Endodermal cell (in vitro differentiated cells): ENCODE data around the gene JUNB. TPM values are rescaled to one million over a fixed set of nuclear protein-coding genes. Genes with fewer than 3 reads are reported as not detected.

Source experiments
- DNase-seq: peaks from one replicate; pipeline ENCODE4 v3.0.0-alpha.2; 2017
- H3K27ac ChIP-seq: 2 replicates; pipeline ENCODE4 v1.5.1; 2013; ENCODE audit warnings: mild to moderate bottlenecking, low read depth, low read length, moderate library complexity
- H3K27me3 ChIP-seq: 2 replicates; pipeline ENCODE4 v1.6.1; 2013; ENCODE audit warnings: mild to moderate bottlenecking, low read length, moderate library complexity; ENCODE audit not compliant: insufficient read depth, control insufficient read depth, poor library complexity, severe bottlenecking
- H3K36me3 ChIP-seq: 2 replicates; pipeline ENCODE4 v1.7.0; 2013; ENCODE audit warnings: mild to moderate bottlenecking, low read length, moderate library complexity; ENCODE audit not compliant: control insufficient read depth, insufficient read depth
- H3K4me1 ChIP-seq: one replicate; pipeline ENCODE4 v1.7.0; 2013; ENCODE audit warnings: low read length; ENCODE audit not compliant: control insufficient read depth, insufficient read depth
- H3K4me3 ChIP-seq: 2 replicates; pipeline ENCODE4 v1.5.1; 2013; ENCODE audit warnings: mild to moderate bottlenecking, low read length, moderate library complexity
- H3K9ac ChIP-seq: 2 replicates; pipeline ENCODE4 v1.6.1; 2013; ENCODE audit warnings: mild to moderate bottlenecking, low read length, moderate library complexity; ENCODE audit not compliant: poor library complexity, severe bottlenecking; ENCODE audit errors: extremely low read depth
- H3K9me3 ChIP-seq: 2 replicates; pipeline ENCODE4 v1.6.1; 2013; ENCODE audit warnings: mild to moderate bottlenecking, low read length, moderate library complexity; ENCODE audit not compliant: control insufficient read depth
- H3K27ac Mint-ChIP-seq: 2 replicates; pipeline ENCODE4 v1.8.0; 2020; ENCODE audit warnings: mixed read lengths
- H3K27me3 Mint-ChIP-seq: 2 replicates; pipeline ENCODE4 v1.8.0; 2021; ENCODE audit warnings: mild to moderate bottlenecking, mixed read lengths; ENCODE audit not compliant: insufficient read depth
- H3K36me3 Mint-ChIP-seq: 2 replicates; pipeline ENCODE4 v1.8.0; 2020; ENCODE audit warnings: low read depth, mixed read lengths
- H3K4me1 Mint-ChIP-seq: 2 replicates; pipeline ENCODE4 v1.8.0; 2020; ENCODE audit warnings: mixed read lengths
- H3K4me3 Mint-ChIP-seq: 2 replicates; pipeline ENCODE4 v1.8.0; 2020; ENCODE audit warnings: mild to moderate bottlenecking, moderate library complexity, mixed read lengths
- H3K9me3 Mint-ChIP-seq: 2 replicates; pipeline ENCODE4 v1.8.0; 2020; ENCODE audit warnings: mild to moderate bottlenecking, mixed read lengths
- WGBS, 2 experiments: methylation state at CpG; one replicate each; pipeline versions ENCODE4 v1.1.5 to v1.1.7; 2013; ENCODE audit warnings: missing lambda C conversion rate in 2 of 2, mixed read lengths in 1 of 2; ENCODE audit not compliant: insufficient coverage in 1 of 2, insufficient read length in 1 of 2; 5-methylcytosine and 5-hydroxymethylcytosine counted together
- total RNA-seq, 2 donors: library from RNA; stranded (reverse); fragmentation: NEBNext Ultra II Directional in 1 of 2; extraction: Animal tissue kit (Norgen Biotek cat#: 25700) in 1 of 2; gene quantifications; 2 replicates in 1 of 2; 3 replicates in 1 of 2; pipeline ENCODE4 v1.2.1, GENCODE V29; 2021
- TF ChIP-seq, protein P1 (sequence below): fragments of 200-600 bp; sonication (generic); conservative IDR thresholded peaks from 2 replicates; pipeline ENCODE4 v1.5.0; 2021; ENCODE audit warnings: antibody characterized with exemption, mild to moderate bottlenecking

The JUNB gene
- total RNA-seq, 2 donors from 2014 or later, result 6.7 to 7.2 TPM

DNA sequence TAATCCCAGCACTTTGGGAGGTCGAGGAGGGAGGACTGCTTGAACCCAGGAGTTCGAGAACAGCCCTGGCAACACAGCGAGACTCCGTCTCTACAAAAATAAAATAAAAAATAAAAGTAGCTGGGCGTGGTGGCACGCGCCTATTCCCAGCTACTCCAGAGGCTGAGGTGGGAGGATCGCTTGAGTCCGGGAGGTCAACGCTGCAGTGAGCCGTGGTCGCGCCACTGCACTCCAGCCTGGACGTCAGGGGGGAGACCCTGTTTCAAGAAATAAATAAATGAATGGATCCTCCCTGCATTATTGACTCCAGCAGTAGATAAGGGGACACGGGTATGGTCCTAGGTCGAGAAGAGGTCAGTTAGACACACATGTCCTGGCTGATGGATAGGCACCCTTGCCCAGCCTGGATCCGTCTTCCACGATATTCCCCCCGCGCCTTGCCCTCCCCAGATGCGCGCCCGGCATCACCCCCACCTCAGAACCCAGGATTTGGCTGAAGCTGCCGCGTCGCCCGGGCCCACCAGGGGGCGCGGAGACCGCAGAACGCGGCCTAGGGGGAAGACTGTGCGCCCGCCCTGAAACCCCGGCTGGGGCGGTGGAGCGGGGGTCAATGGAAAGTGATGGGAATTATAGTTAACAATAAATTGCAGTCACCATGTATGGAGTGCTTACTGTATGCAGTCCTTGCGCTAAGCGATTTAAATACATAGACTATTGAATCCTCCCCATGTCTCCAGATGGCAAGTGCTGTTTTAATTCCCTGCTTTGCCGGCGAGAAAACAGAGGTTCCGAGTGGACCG lies 13.9 kb upstream of the JUNB start:
- Histone ChIP-seq H3K4me3 (peak overlapping the region; percentile 82), H3K36me3 (no peaks in the 10 kb centered on the region), H3K4me1 (no peaks in the 10 kb centered on the region), H3K9ac (no peak overlapping the region), H3K27me3 (no peaks in the 10 kb centered on the region), H3K27ac (no peak overlapping the region), H3K9me3 (no peaks in the 10 kb centered on the region)
- Mint-ChIP-seq H3K4me1 (peaks cover 22% of the 10 kb centered on the region), H3K36me3 (peaks cover 12% of the 10 kb centered on the region), H3K4me3 (peak overlapping the region; percentile 59), H3K27me3 (no peaks in the 10 kb centered on the region), H3K27ac (no peak overlapping the region), H3K9me3 (no peaks in the 10 kb centered on the region)
- WGBS, 2 experiments, result 15 to 19% methylated on average over 23 to 43 of the region's 43 CpGs
- DNase-seq, result peak; percentile 94
- TF ChIP-seq, protein P1, sequence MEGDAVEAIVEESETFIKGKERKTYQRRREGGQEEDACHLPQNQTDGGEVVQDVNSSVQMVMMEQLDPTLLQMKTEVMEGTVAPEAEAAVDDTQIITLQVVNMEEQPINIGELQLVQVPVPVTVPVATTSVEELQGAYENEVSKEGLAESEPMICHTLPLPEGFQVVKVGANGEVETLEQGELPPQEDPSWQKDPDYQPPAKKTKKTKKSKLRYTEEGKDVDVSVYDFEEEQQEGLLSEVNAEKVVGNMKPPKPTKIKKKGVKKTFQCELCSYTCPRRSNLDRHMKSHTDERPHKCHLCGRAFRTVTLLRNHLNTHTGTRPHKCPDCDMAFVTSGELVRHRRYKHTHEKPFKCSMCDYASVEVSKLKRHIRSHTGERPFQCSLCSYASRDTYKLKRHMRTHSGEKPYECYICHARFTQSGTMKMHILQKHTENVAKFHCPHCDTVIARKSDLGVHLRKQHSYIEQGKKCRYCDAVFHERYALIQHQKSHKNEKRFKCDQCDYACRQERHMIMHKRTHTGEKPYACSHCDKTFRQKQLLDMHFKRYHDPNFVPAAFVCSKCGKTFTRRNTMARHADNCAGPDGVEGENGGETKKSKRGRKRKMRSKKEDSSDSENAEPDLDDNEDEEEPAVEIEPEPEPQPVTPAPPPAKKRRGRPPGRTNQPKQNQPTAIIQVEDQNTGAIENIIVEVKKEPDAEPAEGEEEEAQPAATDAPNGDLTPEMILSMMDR, result peak; percentile 98

DNA sequence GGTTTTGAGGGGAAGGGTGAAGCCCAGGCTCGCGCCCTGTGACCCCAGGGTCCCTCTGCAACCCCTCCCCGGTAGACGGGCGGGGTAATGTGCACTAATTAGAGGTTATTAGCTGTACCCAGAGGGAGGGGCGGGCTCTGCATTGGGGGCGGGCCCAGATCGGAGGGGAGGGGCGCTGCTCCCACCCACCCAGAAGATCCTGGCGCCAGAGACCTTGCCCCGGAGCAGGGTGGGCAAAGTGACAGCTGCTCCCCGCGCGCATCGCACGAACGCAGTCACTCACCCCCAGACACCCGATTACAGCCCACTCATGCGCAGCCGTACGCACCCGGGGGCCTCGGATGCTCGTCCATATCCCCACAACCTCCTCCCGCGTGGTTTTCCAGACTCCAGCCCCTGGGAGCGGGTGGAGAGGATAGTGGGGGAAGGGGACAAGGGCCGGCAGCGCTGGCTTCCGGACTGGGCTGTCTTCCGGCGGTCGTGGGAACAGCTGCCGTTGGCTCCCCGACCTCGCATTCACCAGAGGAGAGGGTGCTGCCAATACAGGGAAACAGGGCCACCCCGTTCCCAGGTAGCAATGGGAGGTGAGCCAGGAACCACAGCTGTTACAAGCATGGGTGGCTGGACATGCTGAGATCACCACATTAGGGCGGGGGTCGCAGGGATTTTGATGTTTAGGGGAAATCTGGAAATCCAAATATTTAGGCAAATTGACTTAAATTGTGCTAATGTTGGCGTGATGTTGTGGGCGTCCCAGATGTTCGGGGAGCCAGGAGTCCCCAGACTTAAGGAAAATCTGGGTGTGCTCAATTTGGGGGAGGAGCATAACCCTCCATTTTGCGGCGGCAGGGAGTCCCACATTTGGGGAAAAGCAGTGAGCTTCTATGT lies 13.0 kb upstream of the JUNB start:
- no peaks in the 10 kb centered on the region for H3K9me3 Mint-ChIP-seq
- peaks cover 22% of the 10 kb centered on the region for H3K4me1 Mint-ChIP-seq
- H3K4me1 ChIP-seq, result peaks cover under 1% of the 10 kb centered on the region

DNA sequence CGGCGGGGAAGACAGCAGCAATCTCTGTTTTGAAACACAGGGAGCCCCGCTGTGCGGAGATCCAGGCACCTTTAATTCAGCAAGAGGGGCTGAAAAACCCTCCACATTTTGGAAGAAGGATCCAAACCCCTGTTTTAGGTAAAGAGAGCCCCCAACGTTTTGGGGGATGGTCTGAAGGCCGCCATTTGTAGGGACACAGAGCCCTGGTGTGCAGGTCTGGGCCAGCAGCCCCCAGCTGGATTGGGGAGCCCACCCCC lies 12.5 kb upstream of the JUNB start:
- peak overlapping the region; percentile 59 for H3K4me3 Mint-ChIP-seq
- peaks cover 7% of the 10 kb centered on the region for H3K36me3 Mint-ChIP-seq
- H3K9me3 Mint-ChIP-seq, result no peaks in the 10 kb centered on the region
- H3K27me3 ChIP-seq, result no peaks in the 10 kb centered on the region
- H3K4me1 ChIP-seq, result peaks cover 4% of the 10 kb centered on the region
- H3K9me3 ChIP-seq, result no peaks in the 10 kb centered on the region
- no peaks in the 10 kb centered on the region for H3K27me3 Mint-ChIP-seq
- DNase-seq, result no peak
- TF ChIP-seq, protein P1, result no peak
- H3K27ac ChIP-seq, result no peak overlapping the region
- peaks cover 21% of the 10 kb centered on the region for H3K4me1 Mint-ChIP-seq
- 39 to 48% methylated on average over 5 to 6 of the region's 6 CpGs for WGBS, 2 experiments
- no peak overlapping the region for H3K9ac ChIP-seq
- H3K27ac Mint-ChIP-seq, result peak overlapping the region; percentile 81
- peak overlapping the region; percentile 82 for H3K4me3 ChIP-seq
- H3K36me3 ChIP-seq, result no peaks in the 10 kb centered on the region

More for the DNA sequence above, 13.0 kb upstream of the JUNB start:
- no peaks in the 10 kb centered on the region for H3K27me3 ChIP-seq
- H3K27ac Mint-ChIP-seq, result peak overlapping the region; percentile 81
- no peaks in the 10 kb centered on the region for H3K27me3 Mint-ChIP-seq
- 7 to 18% methylated on average over 12 to 44 of the region's 44 CpGs for WGBS, 2 experiments
- peak overlapping the region; percentile 82 for H3K4me3 ChIP-seq
- peak; percentile 84 for DNase-seq
- no peak overlapping the region for H3K9ac ChIP-seq
- H3K9me3 ChIP-seq, result no peaks in the 10 kb centered on the region
- TF ChIP-seq, protein P1, result no peak
- peak overlapping the region; percentile 59 for H3K4me3 Mint-ChIP-seq
- no peaks in the 10 kb centered on the region for H3K36me3 ChIP-seq
- H3K27ac ChIP-seq, result peak overlapping the region; percentile 14
- H3K36me3 Mint-ChIP-seq, result peaks cover 12% of the 10 kb centered on the region
